SK-MEL-5 (cell line): ENCODE results near the gene ZNF664. TPM values are rescaled to one million over a fixed set of nuclear protein-coding genes. Genes with fewer than 3 reads are reported as not detected.

Experiments used
- DNase-seq: peaks from one replicate; pipeline ENCODE4 v3.0.0-alpha.2; 2016; ENCODE audit warnings: low read depth, low spot score
- in situ Hi-C: cut with HindIII; loops from 2 replicates; pipeline ENCODE4 v1.10.0; 2016; ENCODE audit warnings: low sequenced_read_pairs, high pct_unique_total_duplicates, low pct_unique_long_range_greater_than_20kb
- total RNA-seq: library from RNA; depleted of rRNA; stranded (reverse); fragments of >200 nt; shearing (Covaris generic); gene quantifications from 2 replicates; pipeline ENCODE4 v1.2.3, GENCODE V29; 2014

The ZNF664 gene
- total RNA-seq, 1 experiment from 2014 or later = 74.1 TPM

DNA sequence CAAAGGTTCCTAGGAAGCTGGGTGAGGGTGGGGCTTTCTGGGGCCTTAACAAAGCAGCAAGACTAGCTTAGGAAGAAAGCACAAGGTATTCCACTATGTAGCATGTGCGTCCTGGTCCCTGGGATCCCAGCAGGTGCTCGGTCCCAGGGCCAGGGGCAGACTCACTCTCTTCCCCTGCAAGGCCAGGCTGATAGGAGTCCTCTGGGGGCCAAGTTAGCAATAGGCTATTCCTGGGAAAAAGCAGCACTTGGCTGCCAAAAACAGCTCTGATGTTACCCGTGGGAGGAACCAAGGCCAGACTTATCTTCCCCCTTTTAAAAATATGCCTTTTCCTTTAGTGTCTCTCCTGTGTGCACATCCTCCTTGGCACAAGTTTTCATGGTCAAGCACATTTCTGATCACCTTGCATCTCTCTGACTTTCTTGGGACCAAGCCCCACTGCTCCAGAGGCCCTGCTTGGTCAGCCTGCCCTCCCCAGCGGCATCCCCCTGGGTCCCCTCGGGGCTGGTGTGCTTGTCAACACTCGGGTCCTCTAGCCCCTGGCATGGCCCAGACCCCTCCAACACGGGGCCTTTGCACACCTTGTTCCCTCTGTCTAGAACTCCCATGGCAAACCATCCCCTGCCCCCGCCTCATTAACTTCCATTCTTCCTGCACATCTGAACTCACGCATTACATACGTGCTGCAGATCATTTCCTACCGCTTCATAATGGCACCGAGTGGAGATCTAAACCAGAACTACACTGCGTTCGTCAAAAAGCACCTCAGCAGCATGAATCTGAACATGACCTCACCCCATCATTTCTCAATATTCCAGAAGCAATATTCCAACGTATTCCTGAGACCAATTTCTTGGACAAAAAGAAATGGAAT lies 22.3 kb upstream of the ZNF664 start:
- DNase-seq = no peak
- in situ Hi-C loops = no loop called here

DNA sequence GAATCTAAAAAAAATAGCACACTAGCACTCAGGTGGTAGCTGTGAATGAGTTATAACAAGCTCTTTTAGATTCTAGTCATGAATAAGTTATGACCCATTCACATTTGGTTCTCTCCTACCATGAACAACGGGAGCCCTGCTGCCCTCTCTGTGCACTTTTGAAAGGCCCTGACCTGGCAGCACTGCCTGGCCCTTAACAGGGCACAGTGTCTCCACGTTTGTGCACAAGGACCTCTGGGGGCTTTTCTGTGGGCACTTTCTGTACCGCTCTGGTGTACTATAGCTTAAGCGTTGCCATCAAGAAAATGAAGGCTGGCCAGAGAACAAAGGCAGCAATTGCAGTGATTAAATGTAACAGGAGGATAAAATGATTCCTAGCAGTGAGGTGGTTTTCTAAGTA lies 21.5 kb upstream of the ZNF664 start:
- DNase-seq = no peak
- in situ Hi-C loops = no loop called here

DNA sequence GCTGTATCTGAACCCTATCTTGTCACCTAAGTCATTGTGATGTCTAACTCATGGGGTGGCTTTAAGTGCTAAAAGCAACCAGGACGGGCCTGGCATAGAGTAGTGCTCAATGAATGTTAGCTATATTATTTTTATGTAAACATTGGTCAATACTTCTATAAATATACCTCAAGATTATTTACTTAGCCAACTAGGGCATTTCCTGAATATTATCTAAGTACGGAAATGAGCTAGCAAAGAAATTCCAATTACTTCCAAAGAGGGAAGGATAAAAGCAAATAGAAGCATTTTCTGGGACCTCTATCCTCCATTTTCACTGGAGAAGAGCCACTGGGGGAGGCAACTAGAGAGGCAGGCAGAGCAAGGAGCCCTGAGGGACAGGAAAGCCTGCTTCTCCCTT lies 21.0 kb upstream of the ZNF664 start:
- DNase-seq = no peak
- in situ Hi-C loops = no loop called here

DNA sequence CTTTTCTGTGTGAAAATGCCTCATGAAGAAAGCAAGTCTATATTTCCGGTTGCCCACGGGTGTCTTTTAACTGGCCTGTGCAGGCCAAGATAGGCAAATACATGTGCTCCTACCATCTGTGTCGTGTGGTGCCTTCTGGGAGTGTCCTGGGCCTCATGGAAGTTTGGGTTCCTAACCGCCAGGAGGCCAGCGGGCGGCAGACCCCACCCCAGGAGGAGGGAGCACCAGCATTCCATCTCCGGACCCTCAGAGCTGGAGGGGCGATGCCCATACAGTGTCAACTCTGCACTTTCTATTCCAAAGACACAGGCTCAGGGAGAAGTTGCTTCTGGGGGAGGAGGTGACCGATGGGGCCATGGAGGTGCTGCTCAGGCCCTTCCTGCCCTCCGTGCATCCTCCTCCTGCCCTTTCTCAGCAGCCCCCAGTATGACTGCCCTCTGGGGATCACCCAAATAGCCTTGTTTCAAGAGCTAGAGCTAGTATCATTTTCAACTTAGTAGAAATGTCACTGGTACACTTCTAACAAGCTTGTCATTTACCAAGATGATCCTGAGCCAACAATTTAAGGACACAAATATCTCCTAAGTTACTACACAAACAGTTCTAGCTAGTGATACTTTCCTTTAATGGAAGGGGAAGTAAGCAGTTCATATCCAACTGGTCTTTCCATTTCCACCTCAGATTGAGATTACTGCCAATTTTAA lies 18.2 kb upstream of the ZNF664 start:
- in situ Hi-C loops = no loop called here
- no peak for DNase-seq

DNA sequence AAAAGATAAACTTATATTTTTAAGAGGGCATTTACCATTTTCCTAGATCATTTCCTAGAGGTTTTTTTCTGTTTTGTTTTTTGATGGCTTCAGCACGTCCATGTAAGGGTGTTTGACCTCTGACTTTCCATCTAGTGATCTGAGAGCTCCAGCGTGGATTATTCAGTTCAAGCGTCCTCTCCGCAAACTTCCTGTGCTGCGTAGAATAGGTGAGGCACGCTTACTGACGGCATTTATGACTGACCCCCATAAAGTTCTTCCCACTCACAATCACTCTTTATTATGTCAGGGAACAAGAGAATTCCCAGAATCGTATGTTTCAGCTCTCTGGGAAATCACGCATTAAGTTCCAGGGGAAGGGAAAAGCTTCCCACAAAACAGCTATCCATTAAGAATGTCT lies 16.8 kb upstream of the ZNF664 start:
- in situ Hi-C loops = no loop called here
- no peak for DNase-seq

DNA sequence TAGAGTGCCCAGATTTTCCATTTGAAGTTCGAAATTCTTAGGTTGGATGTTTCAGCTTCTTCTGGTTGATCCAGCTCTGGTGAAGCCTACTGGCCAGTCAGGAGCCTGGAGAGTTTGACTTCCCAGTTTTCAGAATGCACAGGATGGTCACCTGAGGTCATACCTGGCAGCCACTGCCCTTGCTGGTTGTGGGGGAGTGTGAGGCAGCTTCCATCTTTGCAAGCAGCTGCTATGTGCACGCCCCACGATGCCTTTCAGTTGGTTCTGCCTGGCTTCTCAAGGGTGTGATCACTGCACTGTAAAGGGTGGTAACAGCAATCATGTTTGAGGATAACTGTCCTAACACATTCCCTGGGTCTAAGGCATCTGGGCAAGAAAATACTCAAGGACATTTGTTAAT lies 15.8 kb upstream of the ZNF664 start:
- in situ Hi-C loops = no loop called here
- DNase-seq = no peak

DNA sequence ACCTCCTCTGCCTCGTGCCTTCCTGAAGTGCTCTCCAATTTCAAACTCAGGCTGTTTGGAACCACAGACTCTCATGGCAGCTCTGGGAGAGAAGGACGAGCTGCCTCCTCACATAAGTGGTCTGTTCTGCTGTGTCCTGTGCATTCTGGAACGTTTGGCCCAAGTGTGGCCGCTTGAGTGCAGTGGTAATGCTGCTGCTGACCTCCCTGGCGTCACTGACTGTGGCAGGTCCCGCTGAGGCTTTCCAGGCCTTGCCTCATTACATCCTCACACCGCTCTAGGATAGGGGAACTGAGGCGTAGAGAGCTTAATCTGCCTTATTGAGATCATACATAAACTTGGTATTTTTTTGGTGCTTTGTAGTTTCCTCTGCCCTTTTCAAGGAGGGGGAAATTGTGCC lies 14.6 kb upstream of the ZNF664 start:
- in situ Hi-C loops = no loop called here
- DNase-seq = no peak

DNA sequence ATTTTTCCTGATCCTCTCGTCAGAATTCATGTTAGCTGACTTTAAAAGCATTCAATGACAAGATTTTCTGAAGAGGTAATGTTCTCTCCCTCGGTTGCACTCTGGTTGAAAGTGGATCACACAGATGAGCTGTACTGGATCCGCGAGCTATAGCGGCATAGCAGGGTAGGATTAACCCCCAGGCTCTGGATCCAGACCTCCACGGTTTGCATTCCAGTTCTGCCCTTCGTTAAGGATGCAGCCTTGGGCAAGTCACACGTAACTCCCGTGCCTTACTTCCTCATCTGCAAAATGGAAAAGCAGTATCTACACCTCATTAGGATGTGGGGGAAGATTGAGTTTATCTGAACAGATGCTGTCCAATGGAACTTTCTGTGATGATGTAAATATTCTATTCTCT lies 14.1 kb upstream of the ZNF664 start:
- no peak for DNase-seq
- in situ Hi-C loops = no loop called here

DNA sequence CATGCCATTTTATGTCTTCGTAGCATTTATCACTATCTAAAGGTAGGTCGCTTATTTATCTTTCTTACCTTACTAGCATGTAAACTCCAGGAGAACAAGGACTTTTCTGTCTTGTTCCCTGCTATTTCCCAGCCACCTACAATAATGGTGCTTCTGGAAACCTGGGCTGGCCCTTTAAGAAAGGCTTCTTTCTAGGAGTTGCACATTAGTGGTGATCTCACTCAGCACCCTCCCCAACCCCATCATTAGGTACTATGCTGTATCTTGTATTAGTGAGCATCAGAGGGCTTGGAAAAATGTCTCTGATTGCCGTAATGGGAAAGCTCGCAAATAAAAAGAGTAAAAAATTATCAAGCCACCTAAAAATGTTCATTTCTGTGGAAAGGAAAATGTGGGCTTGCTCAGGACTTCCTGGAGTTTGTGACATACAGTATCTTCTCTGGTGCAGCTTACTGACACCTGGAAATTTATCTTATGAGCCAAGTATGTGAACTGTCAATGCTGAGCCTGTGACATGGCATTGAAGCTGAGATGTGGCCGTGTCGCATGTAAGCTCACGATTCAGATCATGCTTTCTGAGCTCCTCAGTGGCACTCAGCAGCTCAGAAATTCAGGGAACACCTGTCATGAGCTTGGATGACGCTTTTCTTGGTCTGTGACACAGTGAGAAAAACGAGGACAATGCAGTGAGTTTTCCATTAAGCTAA lies 12.8 kb upstream of the ZNF664 start:
- DNase-seq = no peak
- in situ Hi-C loops = loop anchor here (10.0 kb wide), 1 partner anchor 45 kb away; no protein-coding TSS in a partner anchor

DNA sequence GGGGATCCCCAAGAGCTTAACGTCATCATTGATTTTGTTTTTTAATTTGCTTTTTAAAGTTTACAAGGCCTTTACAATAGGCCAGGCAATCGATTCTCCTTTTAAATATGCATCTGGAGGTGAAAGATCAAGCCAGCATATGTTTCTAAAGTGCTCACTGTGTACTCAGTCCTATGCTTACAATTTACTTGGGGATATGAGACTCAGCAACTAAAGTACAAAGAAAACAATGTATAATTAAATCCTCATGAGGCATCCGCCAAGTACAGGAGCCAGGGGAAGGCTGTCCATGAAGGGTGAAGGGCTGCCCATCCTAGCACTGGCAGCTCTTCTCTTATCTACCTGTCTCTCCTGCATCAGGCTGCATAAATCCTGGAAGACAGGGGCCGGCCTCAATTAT lies 12.2 kb upstream of the ZNF664 start:
- in situ Hi-C loops = loop anchor here (10.0 kb wide), 1 partner anchor 46 kb away; no protein-coding TSS in a partner anchor
- no peak for DNase-seq

DNA sequence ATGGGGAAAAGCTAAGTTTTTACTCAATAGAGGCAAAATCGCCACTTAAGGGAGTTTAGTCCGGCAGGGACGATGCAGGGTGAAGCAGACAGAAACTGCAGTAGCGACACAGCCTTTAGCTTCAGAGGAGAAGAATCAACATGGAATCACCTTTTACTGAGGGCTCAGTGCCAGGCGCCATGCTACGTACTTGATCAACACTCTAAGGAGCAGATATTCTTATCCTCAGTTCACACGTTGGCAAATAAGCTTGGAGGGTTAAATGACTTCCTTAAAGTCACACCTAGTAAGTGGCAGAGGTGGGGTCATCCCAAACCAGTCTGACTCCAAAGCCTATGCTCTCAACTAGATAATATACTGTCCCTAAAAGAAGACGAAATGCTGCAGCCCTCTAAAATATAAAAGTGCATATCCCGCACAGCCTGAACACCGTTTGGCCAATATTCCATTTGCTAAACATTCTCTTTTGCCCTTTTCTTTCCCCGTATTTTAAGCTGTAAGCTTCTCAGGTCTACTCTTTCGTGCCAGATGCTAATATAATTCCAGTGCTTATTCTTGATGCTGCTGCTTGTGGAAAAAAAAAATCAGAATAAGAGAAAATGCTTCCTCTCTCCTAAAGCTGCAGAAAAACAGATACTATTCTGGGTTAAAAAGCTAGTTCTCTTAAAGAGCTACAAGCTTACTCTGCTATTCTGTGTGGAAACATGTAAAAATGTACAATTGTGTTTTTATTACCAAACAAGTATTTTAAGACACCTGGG lies 11.2 kb upstream of the ZNF664 start:
- in situ Hi-C loops = loop anchor here (10.0 kb wide), 1 partner anchor 47 kb away; no protein-coding TSS in a partner anchor
- DNase-seq = no peak

DNA sequence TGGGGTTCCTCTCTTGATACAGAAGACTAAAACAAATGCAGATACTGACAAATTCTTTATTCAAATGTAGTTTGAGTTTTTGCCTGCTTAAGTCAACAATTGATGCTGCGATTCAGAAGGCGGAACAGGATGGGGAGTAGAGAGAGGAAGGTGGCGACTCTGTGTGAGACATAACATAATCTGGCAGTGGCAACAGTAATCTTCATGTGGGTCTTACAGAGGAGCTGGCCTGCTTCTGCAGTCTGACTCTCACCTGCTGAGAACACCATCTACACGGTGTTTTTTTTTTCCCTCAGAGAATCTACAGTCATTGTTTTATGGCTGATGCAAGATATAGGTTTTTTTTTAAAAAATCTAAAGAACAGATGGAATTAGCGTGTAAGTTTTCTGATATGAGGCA lies 10.5 kb upstream of the ZNF664 start:
- in situ Hi-C loops = loop anchor here (10.0 kb wide), 1 partner anchor 48 kb away; no protein-coding TSS in a partner anchor
- DNase-seq = no peak

DNA sequence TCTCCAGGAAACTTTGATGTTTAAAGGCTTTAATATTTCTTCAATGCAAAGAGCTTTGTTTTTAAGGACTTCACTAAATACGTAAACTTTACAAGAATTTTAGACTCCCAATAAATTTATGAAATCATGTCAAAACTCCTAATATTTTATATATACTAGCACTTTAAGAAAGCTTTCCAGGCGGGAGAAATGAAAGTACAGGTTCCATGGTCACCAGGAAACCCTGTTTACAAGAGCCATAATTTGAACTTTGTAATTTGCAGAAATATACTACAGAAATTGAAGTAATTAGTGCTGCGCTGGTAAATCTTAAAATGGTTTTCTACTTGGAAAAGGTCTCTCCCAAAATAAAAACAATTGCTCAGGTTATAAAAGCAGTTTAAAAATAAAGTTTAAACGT lies 9.2 kb upstream of the ZNF664 start:
- in situ Hi-C loops = loop anchor here (10.0 kb wide), 1 partner anchor 49 kb away; no protein-coding TSS in a partner anchor

DNA sequence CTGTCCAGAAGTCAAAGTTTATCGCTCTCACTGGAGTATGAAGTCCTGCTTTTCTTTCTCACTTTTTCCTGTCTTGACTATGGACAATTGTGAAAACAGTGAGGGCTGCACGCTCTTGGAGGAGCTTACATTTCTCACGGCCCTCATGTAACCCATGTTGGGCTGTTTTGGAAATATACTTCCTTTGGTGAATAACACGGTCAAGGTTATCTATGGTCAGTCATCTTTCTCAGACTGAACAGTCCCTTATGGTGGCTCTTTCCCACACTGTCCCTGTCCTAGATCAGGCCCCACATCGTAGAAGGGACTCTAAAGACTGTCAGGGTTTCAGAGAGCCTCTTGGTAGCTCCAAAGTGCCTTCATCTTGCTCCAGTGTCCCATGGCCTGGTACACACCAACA lies 7.6 kb upstream of the ZNF664 start:
- in situ Hi-C loops = loop anchor here (10.0 kb wide), 1 partner anchor 51 kb away; no protein-coding TSS in a partner anchor
- DNase-seq = no peak

More for the DNA sequence above, 9.2 kb upstream of the ZNF664 start:
- DNase-seq = no peak

DNA sequence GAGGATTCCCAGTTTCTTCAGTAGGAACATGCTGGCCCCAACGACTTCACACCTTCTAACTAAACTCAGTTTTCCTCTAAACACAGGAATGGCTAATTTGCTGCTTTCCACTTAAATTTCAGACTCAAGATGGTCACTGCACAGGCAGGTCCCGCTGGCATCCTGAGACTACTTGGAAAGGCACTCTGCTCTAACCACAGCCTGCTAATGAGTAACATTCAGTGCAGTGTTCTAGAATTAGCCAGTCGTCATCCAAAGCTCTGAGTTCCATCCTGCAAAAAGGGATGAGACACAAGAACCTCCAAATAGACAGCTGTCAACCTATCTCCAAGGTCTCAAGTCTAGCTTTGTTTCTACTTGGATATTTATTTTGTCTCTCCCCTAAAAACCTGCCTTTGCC lies 6.4 kb upstream of the ZNF664 start:
- in situ Hi-C loops = loop anchor here (10.0 kb wide), 1 partner anchor 52 kb away; no protein-coding TSS in a partner anchor
- DNase-seq = no peak

DNA sequence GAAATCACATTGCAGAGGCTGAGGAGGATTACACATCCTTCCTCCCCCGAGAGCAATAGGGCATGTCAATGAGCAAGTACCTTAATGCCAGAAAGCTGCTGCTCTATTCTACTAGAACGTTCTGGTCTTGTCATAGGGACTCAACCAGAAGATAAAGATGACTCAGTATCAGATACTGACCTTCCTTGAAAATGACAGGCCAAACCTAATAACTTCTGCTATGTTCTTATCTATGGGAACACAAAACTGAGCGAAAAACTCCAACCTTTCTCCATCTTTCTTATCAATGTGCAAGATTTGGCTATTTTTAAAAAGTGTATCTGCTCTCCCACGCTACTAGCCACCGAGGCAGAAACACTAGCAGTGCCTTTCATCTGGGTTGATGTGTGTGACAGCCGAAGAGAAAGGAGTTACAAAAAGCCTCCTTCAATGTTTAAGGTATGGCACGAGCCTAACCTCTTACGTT lies 5.9 kb upstream of the ZNF664 start:
- no peak for DNase-seq
- in situ Hi-C loops = loop anchor here (10.0 kb wide), 1 partner anchor 52 kb away; no protein-coding TSS in a partner anchor

DNA sequence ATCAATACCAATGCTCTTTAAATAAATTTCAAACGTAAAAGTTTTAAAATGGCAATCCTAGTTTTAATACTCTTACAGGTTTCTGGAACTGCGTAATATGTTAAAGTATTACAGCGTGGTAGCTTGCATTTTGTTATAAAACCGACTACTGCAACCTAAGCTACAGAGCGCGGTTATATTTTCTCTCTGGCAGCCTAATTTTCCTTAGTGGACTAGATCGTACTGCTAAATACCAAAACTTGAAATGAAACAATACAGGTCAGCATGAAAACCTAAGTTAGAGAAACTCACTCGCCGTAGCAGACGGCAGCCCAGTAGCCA lies 1.6 kb upstream of the ZNF664 start:
- DNase-seq = no peak
- in situ Hi-C loops = no loop called here
